Measurements from ENCODE around the gene FREM3.

FREM3 gene

GRCh38 chr4:143667461-143667860, 33.0 kb downstream of the FREM3 start:
- H3K4me1 ChIP-seq (ENCODE audit: control insufficient read depth, insufficient read depth, low read length) = peaks cover 28% of the 10 kb centered on the region
- no peaks in the 10 kb centered on the region for H3K27me3 ChIP-seq (replicated peaks; ENCODE audit: control insufficient read depth, insufficient read depth, low read length)
- no peaks in the 10 kb centered on the region for H3K9me3 ChIP-seq (ENCODE audit: control insufficient read depth, low read length)
- DNase-seq (ENCODE audit: low read depth) = peak; percentile 95
- H3K4me3 ChIP-seq (ENCODE audit: low read length) = peak overlapping the region; percentile 65
- H3K9ac ChIP-seq (ENCODE audit: low read length) = peak overlapping the region; percentile 60
- H3K36me3 ChIP-seq (ENCODE audit: control insufficient read depth, insufficient read depth, low read length, severe bottlenecking) = no peaks in the 10 kb centered on the region

DNA sequence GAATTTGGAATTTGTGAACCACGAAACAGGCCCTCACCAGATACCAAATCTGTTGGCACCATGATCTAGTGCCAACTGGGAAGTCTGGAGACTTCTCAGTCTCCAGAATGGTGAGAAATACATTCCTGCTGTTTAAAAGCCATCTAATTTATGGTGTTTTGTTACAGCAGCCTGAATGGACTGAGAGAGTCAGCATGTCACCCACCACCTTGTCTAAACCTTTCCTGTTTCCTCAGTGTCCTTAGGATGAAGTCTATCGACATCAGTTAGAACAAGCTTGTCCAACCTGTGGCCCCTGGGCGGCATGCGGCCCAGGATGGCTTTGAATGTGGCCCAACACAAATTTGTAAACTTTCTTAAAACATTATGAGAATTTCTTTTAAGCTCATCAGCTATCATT, 42.1 kb downstream of the FREM3 start:
- H3K27me3 ChIP-seq (replicated peaks; ENCODE audit: control insufficient read depth, insufficient read depth, low read length) = no peaks in the 10 kb centered on the region
- H3K4me1 ChIP-seq (ENCODE audit: control insufficient read depth, insufficient read depth, low read length) = no peaks in the 10 kb centered on the region
- H3K9ac ChIP-seq (ENCODE audit: low read length) = no peak overlapping the region
- H3K36me3 ChIP-seq (ENCODE audit: control insufficient read depth, insufficient read depth, low read length, severe bottlenecking) = no peaks in the 10 kb centered on the region
- DNase-seq (ENCODE audit: low read depth) = no peak
- H3K9me3 ChIP-seq (ENCODE audit: control insufficient read depth, low read length) = no peaks in the 10 kb centered on the region
- no peak overlapping the region for H3K4me3 ChIP-seq (ENCODE audit: low read length)

DNA sequence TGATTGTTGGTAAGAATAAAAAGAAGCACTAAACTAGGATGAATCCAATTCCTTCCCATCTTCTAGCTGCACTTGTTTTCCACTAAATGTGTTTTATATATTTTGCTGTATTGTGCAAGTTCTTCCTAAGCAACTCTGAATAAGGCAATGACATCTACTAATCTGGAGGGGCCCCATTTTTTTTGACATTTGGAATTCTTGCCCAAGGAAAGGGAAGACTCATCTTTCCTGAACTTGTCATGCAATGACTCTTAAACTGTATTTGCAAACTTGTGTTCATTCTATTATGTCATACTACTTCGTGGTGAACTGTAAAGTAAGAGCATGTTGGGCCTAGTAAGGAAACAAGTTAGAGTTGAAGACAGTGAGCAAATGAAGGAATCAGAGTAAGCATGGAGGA, 45.9 kb downstream of the FREM3 start:
- H3K4me3 ChIP-seq (ENCODE audit: low read length) = no peak overlapping the region
- no peak overlapping the region for H3K9ac ChIP-seq (ENCODE audit: low read length)
- H3K9me3 ChIP-seq (ENCODE audit: control insufficient read depth, low read length) = no peaks in the 10 kb centered on the region
- DNase-seq (ENCODE audit: low read depth) = peak; percentile 36
- H3K27me3 ChIP-seq (replicated peaks; ENCODE audit: control insufficient read depth, insufficient read depth, low read length) = no peaks in the 10 kb centered on the region
- no peaks in the 10 kb centered on the region for H3K36me3 ChIP-seq (ENCODE audit: control insufficient read depth, insufficient read depth, low read length, severe bottlenecking)
- no peaks in the 10 kb centered on the region for H3K4me1 ChIP-seq (ENCODE audit: control insufficient read depth, insufficient read depth, low read length)

- no peaks in the 10 kb centered on the region for H3K9me3 ChIP-seq (ENCODE audit: control insufficient read depth, low read length)
- H3K27me3 ChIP-seq (replicated peaks; ENCODE audit: control insufficient read depth, insufficient read depth, low read length) = no peaks in the 10 kb centered on the region
- H3K9ac ChIP-seq (ENCODE audit: low read length) = no peak overlapping the region
- no peak overlapping the region for H3K4me3 ChIP-seq (ENCODE audit: low read length)
- DNase-seq (ENCODE audit: low read depth) = no peak
- H3K4me1 ChIP-seq (ENCODE audit: control insufficient read depth, insufficient read depth, low read length) = no peaks in the 10 kb centered on the region
- H3K36me3 ChIP-seq (ENCODE audit: control insufficient read depth, insufficient read depth, low read length, severe bottlenecking) = no peaks in the 10 kb centered on the region
These were observed 47.4 kb downstream of the FREM3 start for GRCh38 chr4:143653031-143653430.

DNA sequence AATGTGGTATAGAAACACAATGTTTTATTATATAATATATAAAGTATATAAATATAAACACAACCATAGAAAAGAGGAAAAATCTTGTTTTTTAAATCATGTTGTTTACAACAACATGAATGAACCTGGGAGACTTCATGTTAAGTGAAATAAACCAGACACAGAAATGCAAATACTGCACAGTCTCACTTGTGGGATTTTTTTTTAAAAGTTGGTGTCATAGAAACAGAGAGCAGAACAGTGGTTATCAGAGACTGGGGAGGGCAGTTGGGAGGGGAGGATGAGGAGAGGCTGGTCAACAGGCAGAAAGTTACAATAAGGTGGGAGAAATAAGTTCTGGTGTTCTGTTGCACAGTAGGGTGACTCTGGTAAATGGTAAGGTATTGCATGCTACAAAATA, 57.1 kb downstream of the FREM3 start:
- H3K9me3 ChIP-seq (ENCODE audit: control insufficient read depth, low read length) = peaks cover 5% of the 10 kb centered on the region
- H3K4me1 ChIP-seq (ENCODE audit: control insufficient read depth, insufficient read depth, low read length) = peaks cover 8% of the 10 kb centered on the region
- no peak for DNase-seq (ENCODE audit: low read depth)
- no peaks in the 10 kb centered on the region for H3K36me3 ChIP-seq (ENCODE audit: control insufficient read depth, insufficient read depth, low read length, severe bottlenecking)
- no peak overlapping the region for H3K9ac ChIP-seq (ENCODE audit: low read length)
- no peaks in the 10 kb centered on the region for H3K27me3 ChIP-seq (replicated peaks; ENCODE audit: control insufficient read depth, insufficient read depth, low read length)
- H3K4me3 ChIP-seq (ENCODE audit: low read length) = no peak overlapping the region

GRCh38 chr4:143642611-143643010, 57.9 kb downstream of the FREM3 start:
- no peak for DNase-seq (ENCODE audit: low read depth)
- Histone ChIP-seq H3K36me3 (ENCODE audit: control insufficient read depth, insufficient read depth, low read length, severe bottlenecking) (no peaks in the 10 kb centered on the region), H3K4me3 (ENCODE audit: low read length) (no peak overlapping the region), H3K4me1 (ENCODE audit: control insufficient read depth, insufficient read depth, low read length) (peaks cover 8% of the 10 kb centered on the region), H3K9me3 (ENCODE audit: control insufficient read depth, low read length) (peaks cover 5% of the 10 kb centered on the region), H3K27me3 (replicated peaks; ENCODE audit: control insufficient read depth, insufficient read depth, low read length) (no peaks in the 10 kb centered on the region), H3K9ac (ENCODE audit: low read length) (no peak overlapping the region)

GRCh38 chr4:143641361-143641760, 59.1 kb downstream of the FREM3 start:
- Histone ChIP-seq H3K9me3 (ENCODE audit: control insufficient read depth, low read length) (peaks cover 4% of the 10 kb centered on the region), H3K36me3 (ENCODE audit: control insufficient read depth, insufficient read depth, low read length, severe bottlenecking) (no peaks in the 10 kb centered on the region), H3K27me3 (replicated peaks; ENCODE audit: control insufficient read depth, insufficient read depth, low read length) (no peaks in the 10 kb centered on the region), H3K9ac (ENCODE audit: low read length) (no peak overlapping the region), H3K4me1 (ENCODE audit: control insufficient read depth, insufficient read depth, low read length) (peaks cover 8% of the 10 kb centered on the region), H3K4me3 (ENCODE audit: low read length) (no peak overlapping the region)
- peak; percentile 8 for DNase-seq (ENCODE audit: low read depth)

- H3K9me3 ChIP-seq (ENCODE audit: control insufficient read depth, low read length) = no peaks in the 10 kb centered on the region
- H3K4me3 ChIP-seq (ENCODE audit: low read length) = no peak overlapping the region
- no peak overlapping the region for H3K9ac ChIP-seq (ENCODE audit: low read length)
- no peaks in the 10 kb centered on the region for H3K27me3 ChIP-seq (replicated peaks; ENCODE audit: control insufficient read depth, insufficient read depth, low read length)
- no peaks in the 10 kb centered on the region for H3K36me3 ChIP-seq (ENCODE audit: control insufficient read depth, insufficient read depth, low read length, severe bottlenecking)
- H3K4me1 ChIP-seq (ENCODE audit: control insufficient read depth, insufficient read depth, low read length) = peaks cover 7% of the 10 kb centered on the region
- no peak for DNase-seq (ENCODE audit: low read depth)
These were observed 65.7 kb downstream of the FREM3 start for GRCh38 chr4:143634763-143635162.

DNA sequence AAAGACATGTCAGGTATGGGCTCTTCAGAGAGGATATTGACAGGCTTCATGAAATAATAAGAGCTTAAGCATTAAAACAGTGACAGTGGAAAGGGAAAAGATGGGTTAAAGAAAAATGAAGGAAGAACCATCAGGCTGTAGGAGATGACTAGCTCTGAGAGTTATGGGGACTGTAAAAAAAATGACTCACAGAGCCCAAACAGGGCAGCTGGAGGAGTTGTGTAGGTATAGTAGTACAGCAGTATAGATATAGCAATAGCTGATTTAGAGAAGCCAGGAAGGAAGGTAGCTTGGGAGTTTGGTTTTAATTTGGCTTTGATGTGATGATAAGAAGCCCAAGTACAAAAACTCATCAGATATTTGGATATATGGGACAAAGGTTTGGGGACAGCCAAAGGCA, 66.6 kb downstream of the FREM3 start:
- Histone ChIP-seq H3K27me3 (replicated peaks; ENCODE audit: control insufficient read depth, insufficient read depth, low read length) (no peaks in the 10 kb centered on the region), H3K9ac (ENCODE audit: low read length) (no peak overlapping the region), H3K36me3 (ENCODE audit: control insufficient read depth, insufficient read depth, low read length, severe bottlenecking) (no peaks in the 10 kb centered on the region), H3K4me3 (ENCODE audit: low read length) (no peak overlapping the region), H3K4me1 (ENCODE audit: control insufficient read depth, insufficient read depth, low read length) (peaks cover 7% of the 10 kb centered on the region), H3K9me3 (ENCODE audit: control insufficient read depth, low read length) (no peaks in the 10 kb centered on the region)
- DNase-seq (ENCODE audit: low read depth) = no peak

GRCh38 chr4:143626134-143626911, 74.2 kb downstream of the FREM3 start:
- DNase-seq (ENCODE audit: low read depth) = peak; percentile 82
- Histone ChIP-seq H3K27me3 (replicated peaks; ENCODE audit: control insufficient read depth, insufficient read depth, low read length) (no peaks in the 10 kb centered on the region), H3K4me1 (ENCODE audit: control insufficient read depth, insufficient read depth, low read length) (peaks cover 30% of the 10 kb centered on the region), H3K9me3 (ENCODE audit: control insufficient read depth, low read length) (no peaks in the 10 kb centered on the region), H3K9ac (ENCODE audit: low read length) (no peak overlapping the region), H3K4me3 (ENCODE audit: low read length) (no peak overlapping the region), H3K36me3 (ENCODE audit: control insufficient read depth, insufficient read depth, low read length, severe bottlenecking) (no peaks in the 10 kb centered on the region)

DNA sequence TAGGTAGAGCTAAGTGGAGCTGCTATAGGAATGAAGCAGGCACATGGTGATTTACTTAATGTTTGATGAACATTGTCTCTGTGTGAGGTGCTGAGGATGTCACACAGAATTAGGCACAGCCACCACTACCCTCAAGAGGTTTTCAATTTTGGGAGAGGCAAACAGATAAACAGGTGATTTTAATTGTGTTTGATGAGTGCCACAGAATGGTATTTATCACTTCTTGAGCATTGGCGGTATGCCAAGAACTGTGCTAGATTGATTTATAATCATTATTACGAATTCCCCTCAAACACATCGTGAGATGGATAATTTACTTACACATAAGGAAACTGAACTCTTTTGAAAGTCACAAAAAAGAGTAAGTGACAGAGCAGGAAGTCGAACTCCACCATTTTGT, 74.8 kb downstream of the FREM3 start:
- H3K4me3 ChIP-seq (ENCODE audit: low read length) = no peak overlapping the region
- H3K9me3 ChIP-seq (ENCODE audit: control insufficient read depth, low read length) = no peaks in the 10 kb centered on the region
- no peaks in the 10 kb centered on the region for H3K36me3 ChIP-seq (ENCODE audit: control insufficient read depth, insufficient read depth, low read length, severe bottlenecking)
- DNase-seq (ENCODE audit: low read depth) = peak; percentile 9
- peaks cover 26% of the 10 kb centered on the region for H3K4me1 ChIP-seq (ENCODE audit: control insufficient read depth, insufficient read depth, low read length)
- no peak overlapping the region for H3K9ac ChIP-seq (ENCODE audit: low read length)
- H3K27me3 ChIP-seq (replicated peaks; ENCODE audit: control insufficient read depth, insufficient read depth, low read length) = no peaks in the 10 kb centered on the region

DNA sequence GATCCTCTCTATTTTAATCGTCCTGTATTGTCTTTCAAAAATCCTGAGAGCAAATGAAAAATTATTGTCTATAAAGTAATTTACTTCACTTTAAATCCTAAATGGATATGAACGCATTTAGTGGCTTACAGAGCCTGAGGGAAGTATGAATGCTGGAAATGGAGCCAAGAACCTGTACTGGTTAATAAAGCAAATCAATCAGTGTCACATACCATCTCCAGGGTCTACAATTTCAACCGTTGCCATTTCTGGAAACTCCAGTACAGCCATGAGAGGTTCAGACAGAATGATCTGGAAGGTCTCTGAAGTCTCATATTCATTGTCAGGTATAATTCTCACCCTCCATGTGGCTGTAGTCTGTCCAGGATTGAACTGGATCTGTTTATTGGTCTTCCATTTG, 76.6 kb downstream of the FREM3 start:
- Histone ChIP-seq H3K9ac (ENCODE audit: low read length) (no peak overlapping the region), H3K27me3 (replicated peaks; ENCODE audit: control insufficient read depth, insufficient read depth, low read length) (no peaks in the 10 kb centered on the region), H3K9me3 (ENCODE audit: control insufficient read depth, low read length) (no peaks in the 10 kb centered on the region), H3K4me1 (ENCODE audit: control insufficient read depth, insufficient read depth, low read length) (peaks cover 22% of the 10 kb centered on the region), H3K4me3 (ENCODE audit: low read length) (no peak overlapping the region), H3K36me3 (ENCODE audit: control insufficient read depth, insufficient read depth, low read length, severe bottlenecking) (no peaks in the 10 kb centered on the region)
- no peak for DNase-seq (ENCODE audit: low read depth)

Measured in adipocyte (in vitro differentiated cells).